Breast epithelium (tissue), 3 donors: Measurements from ENCODE around the gene CABCOCO1.

Source experiments
- CTCF ChIP-seq, 3 donors: fragments of 450-650 bp; IDR thresholded peaks; one replicate each; pipeline ENCODE4 v1.5.1; 2016 to 2017; ENCODE audit warnings: antibody characterized with exemption in 3 of 3, mild to moderate bottlenecking in 3 of 3, moderate library complexity in 3 of 3
- POLR2A ChIP-seq: fragments of 450-650 bp; IDR thresholded peaks from one replicate; pipeline ENCODE4 v1.6.1; 2016; ENCODE audit warnings: antibody characterized with exemption, mild to moderate bottlenecking, moderate library complexity

GRCh38 chr10:61735882-61736281, 73.2 kb downstream of the CABCOCO1 start:
- no peak for TF ChIP-seq CTCF (IDR thresholded peaks at IDR 0.05)
- no peak for TF ChIP-seq POLR2A
